Ascending aorta (tissue), 2 donors: ENCODE data around the gene SRPRA. TPM values are rescaled to one million over a fixed set of nuclear protein-coding genes. Genes with fewer than 3 reads are reported as not detected.

Experiments
- DNase-seq, 2 donors: peaks; one replicate each; pipeline ENCODE4 v3.0.0-alpha.2; 2019; ENCODE audit warnings: low spot score in 2 of 2
- H3K27ac ChIP-seq, 2 donors: fragments of 200-600 bp; sonication (generic); one replicate each; pipeline ENCODE4 v1.5.1; 2016 to 2017; ENCODE audit warnings: mild to moderate bottlenecking in 1 of 2
- H3K27me3 ChIP-seq: fragments of 200-600 bp; sonication (generic); one replicate; pipeline ENCODE4 v1.5.1; 2017
- H3K36me3 ChIP-seq, 2 donors: fragments of 200-600 bp; sonication (generic); one replicate each; pipeline ENCODE4 v1.5.1; 2016
- H3K4me1 ChIP-seq, 2 donors: fragments of 200-600 bp; sonication (generic); one replicate each; pipeline ENCODE4 v1.5.1; 2016 to 2017; ENCODE audit warnings: mild to moderate bottlenecking in 1 of 2
- H3K4me3 ChIP-seq, 2 donors: fragments of 200-600 bp; sonication (generic); one replicate each; pipeline ENCODE4 v1.5.1; 2016 to 2017; ENCODE audit warnings: mild to moderate bottlenecking in 1 of 2
- H3K9me3 ChIP-seq, 2 donors: fragments of 200-600 bp; sonication (generic); one replicate each; pipeline ENCODE4 v1.5.1; 2016
- intact Hi-C: fragments of 100-400 bp; cut with DNase I; formaldehyde crosslinking; loops from one replicate; pipeline ENCODE4 v1.15.1; 2023
- total RNA-seq: library from RNA; depleted of rRNA; stranded (reverse); fragments of >200 nt; gene quantifications from one replicate; pipeline ENCODE4 v1.1.0, GENCODE V29; 2016
- TF ChIP-seq, protein P1 (sequence below), 3 experiments: fragments of 200-600 bp in 2 of 3; fragments of 450-650 bp in 1 of 3; sonication (generic) in 2 of 3; IDR thresholded peaks; one replicate each; pipeline ENCODE4 v1.5.1; 2016 to 2019; ENCODE audit warnings: antibody characterized with exemption in 3 of 3, mild to moderate bottlenecking in 1 of 3, moderate library complexity in 1 of 3

The SRPRA gene
- total RNA-seq, 1 donor from 2014 or later, result 49.7 TPM

DNA sequence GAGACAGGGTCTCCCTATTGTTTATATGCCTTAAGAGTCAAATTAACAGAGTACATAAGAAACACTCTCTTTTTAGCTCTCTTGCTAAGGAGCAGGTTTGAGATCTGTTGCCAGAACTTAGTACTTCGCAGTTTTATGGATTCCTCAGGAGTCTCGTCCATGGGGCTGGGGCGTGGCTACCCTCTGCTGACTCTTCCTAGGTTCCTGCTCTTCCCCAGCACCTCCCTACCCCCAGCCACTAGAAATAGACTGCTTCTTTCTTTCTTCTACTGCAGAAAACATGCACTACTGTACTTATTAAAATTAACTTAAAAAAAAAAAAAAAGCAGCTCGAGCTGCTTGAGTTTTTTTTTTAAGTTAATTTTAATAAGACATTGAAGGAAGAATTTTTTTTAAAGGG lies 49.1 kb downstream of the SRPRA start:
- H3K9me3 ChIP-seq, result no peaks in the 10 kb centered on the region
- no peak for DNase-seq
- H3K27me3 ChIP-seq, result no peaks in the 10 kb centered on the region
- H3K4me3 ChIP-seq, result no peak overlapping the region
- TF ChIP-seq, protein P1, sequence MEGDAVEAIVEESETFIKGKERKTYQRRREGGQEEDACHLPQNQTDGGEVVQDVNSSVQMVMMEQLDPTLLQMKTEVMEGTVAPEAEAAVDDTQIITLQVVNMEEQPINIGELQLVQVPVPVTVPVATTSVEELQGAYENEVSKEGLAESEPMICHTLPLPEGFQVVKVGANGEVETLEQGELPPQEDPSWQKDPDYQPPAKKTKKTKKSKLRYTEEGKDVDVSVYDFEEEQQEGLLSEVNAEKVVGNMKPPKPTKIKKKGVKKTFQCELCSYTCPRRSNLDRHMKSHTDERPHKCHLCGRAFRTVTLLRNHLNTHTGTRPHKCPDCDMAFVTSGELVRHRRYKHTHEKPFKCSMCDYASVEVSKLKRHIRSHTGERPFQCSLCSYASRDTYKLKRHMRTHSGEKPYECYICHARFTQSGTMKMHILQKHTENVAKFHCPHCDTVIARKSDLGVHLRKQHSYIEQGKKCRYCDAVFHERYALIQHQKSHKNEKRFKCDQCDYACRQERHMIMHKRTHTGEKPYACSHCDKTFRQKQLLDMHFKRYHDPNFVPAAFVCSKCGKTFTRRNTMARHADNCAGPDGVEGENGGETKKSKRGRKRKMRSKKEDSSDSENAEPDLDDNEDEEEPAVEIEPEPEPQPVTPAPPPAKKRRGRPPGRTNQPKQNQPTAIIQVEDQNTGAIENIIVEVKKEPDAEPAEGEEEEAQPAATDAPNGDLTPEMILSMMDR (IDR thresholded peaks at IDR 0.05), result no peak
- H3K27ac ChIP-seq, result no peak overlapping the region
- H3K4me1 ChIP-seq, result no peaks in the 10 kb centered on the region
- intact Hi-C loops, result no loop called here
- no peaks in the 10 kb centered on the region for H3K36me3 ChIP-seq

DNA sequence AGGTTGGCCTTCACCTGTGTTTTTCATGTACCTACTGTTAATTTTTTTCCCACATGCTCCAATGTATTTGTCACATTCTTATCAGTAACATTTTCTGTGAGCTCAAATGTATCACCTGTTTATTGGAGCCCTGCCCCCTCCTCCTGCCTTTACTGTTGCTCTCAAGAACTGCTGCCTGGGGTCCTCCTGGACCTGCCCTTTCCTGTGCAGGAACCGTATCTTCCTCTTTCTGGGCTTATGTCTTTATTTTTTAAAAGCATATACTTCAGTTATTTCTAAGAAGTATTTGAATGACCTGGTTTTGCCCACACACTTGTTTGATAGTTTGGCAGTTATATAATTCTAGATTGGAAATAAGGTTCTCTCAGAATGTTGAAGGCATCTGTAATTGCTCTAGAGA lies 51.2 kb downstream of the SRPRA start:
- TF ChIP-seq, protein P1 (IDR thresholded peaks at IDR 0.05), result no peak
- DNase-seq, result no peak
- no peaks in the 10 kb centered on the region for H3K27me3 ChIP-seq
- no peaks in the 10 kb centered on the region for H3K9me3 ChIP-seq
- H3K4me1 ChIP-seq, result no peaks in the 10 kb centered on the region
- H3K4me3 ChIP-seq, result no peak overlapping the region
- no peak overlapping the region for H3K27ac ChIP-seq
- no peaks in the 10 kb centered on the region for H3K36me3 ChIP-seq
- intact Hi-C loops, result no loop called here

DNA sequence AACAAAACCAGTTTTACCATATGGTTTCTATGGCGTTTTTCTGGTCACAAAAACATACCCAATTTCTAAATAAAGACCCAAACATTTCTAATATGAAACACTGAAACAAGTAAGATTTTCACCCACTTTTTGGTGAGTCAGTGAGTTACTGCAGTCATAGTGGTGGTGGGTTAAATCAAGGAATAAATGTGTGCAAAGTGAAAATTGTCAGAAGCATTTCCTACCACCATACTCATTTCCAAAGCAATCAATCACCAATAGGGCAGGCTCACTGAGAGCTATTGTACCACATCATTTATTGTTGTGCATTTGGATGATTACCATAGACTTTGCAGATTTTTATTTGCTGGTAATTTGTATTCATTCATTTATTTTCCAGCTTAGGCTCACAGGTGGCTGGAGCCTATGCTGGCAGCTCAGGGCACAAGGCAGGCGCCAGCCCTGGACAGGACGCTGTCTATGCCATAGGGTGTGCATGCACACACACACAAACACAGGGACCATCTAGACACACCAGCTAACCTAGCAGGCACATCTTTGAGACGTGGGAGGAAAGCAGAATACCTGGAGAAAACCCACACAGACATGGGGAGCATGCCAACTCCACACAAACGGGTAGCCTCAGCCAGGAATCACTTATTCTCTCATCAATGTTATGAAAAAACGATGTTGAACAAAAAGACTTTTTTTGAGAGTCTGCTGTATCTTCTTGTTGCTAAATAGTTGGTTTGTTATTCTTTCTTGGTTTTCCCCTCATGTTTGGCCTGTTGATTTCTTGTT lies 52.0 kb downstream of the SRPRA start:
- TF ChIP-seq, protein P1 (IDR thresholded peaks at IDR 0.05), result no peak

DNA sequence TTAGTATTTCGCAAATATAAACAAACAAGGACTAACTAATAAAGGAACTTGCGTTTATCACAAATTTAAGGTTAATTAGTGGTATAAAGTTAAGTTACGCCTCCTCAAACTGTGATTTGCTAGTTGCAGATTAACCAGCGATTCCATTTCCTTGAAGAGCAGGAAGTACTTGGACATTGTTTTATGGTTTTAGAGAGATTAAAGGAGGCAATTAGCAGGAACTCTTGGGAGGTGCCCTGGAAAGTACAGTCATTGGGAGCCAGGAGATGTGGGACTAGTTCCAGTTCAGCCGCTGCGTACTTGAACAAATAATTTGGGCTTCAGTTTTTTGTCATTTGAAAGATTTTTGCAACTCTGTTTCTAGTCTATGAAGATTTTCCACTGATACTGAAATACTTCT lies 53.9 kb downstream of the SRPRA start:
- intact Hi-C loops, result loop anchor here (5.0 kb wide), 4 partner anchors 67 to 1103 kb away; partner anchors contain the start of genes CHEK1, ST3GAL4, TIRAP and TMEM218
- H3K4me1 ChIP-seq, result peaks cover 0 to 5% of the 10 kb centered on the region in 2 donors

More for the DNA sequence above, 52.0 kb downstream of the SRPRA start:
- DNase-seq, result no peak
- Histone ChIP-seq H3K4me3 (no peak overlapping the region), H3K27me3 (no peaks in the 10 kb centered on the region), H3K27ac (no peak overlapping the region), H3K36me3 (no peaks in the 10 kb centered on the region), H3K4me1 (no peaks in the 10 kb centered on the region), H3K9me3 (no peaks in the 10 kb centered on the region)
- intact Hi-C loops, result no loop called here

DNA sequence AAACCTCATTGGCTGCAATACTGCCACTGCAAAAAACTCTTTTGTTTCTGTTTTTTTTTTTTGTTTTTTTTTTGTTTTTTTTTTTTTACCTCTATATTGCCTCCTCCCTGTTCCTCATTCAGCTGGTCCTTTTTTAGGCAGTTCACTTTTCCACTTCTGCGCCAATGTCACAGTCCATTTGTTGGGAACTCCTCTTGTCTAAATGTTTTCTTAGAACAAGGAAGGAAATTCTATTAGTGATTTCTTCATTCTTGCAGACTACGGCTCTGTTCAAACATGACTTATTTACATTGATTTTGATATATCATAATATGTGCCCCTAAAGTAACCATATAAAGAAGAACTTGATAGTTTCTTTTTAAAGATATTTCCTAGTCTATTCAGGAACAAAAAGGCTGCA lies 54.3 kb downstream of the SRPRA start:
- H3K4me3 ChIP-seq, result no peak overlapping the region
- H3K9me3 ChIP-seq, result no peaks in the 10 kb centered on the region
- peaks cover 0 to 5% of the 10 kb centered on the region in 2 donors for H3K4me1 ChIP-seq
- intact Hi-C loops, result loop anchor here (5.0 kb wide), 4 partner anchors 68 to 1102 kb away; partner anchors contain the start of genes CHEK1, ST3GAL4, TIRAP and TMEM218
- no peak for DNase-seq
- TF ChIP-seq, protein P1 (IDR thresholded peaks at IDR 0.05), result no peak
- H3K27ac ChIP-seq, result no peak overlapping the region
- no peaks in the 10 kb centered on the region for H3K27me3 ChIP-seq
- H3K36me3 ChIP-seq, result peaks cover 0 to 3% of the 10 kb centered on the region in 2 donors

More for the DNA sequence above, 53.9 kb downstream of the SRPRA start:
- no peak overlapping the region for H3K27ac ChIP-seq
- no peak overlapping the region for H3K4me3 ChIP-seq
- no peaks in the 10 kb centered on the region for H3K36me3 ChIP-seq
- DNase-seq, result no peak
- TF ChIP-seq, protein P1 (IDR thresholded peaks at IDR 0.05), result no peak
- H3K27me3 ChIP-seq, result no peaks in the 10 kb centered on the region
- no peaks in the 10 kb centered on the region for H3K9me3 ChIP-seq

Other genes with a start within 250 kb of the SRPRA start
- 33.0 TPM for gene CDON, start 206.0 kb downstream of the SRPRA start, total RNA-seq
- gene RPUSD4, start 57.2 kb downstream of the SRPRA start, total RNA-seq, result 7.3 TPM
- 14.0 TPM for gene FAM118B, start 57.1 kb downstream of the SRPRA start, total RNA-seq
- gene FOXRED1, start 259 bp upstream of the SRPRA start, total RNA-seq, result 1.8 TPM
- 8.7 TPM for gene TIRAP, start 14.2 kb upstream of the SRPRA start, total RNA-seq
- gene DCPS, start 35.2 kb upstream of the SRPRA start, total RNA-seq, result 19.6 TPM
- 61.4 TPM for gene ST3GAL4, start 86.8 kb upstream of the SRPRA start, total RNA-seq